Measurements from ENCODE around the gene PNPLA3.

- no peak for TF ChIP-seq CTCF (IDR thresholded peaks at IDR 0.05)
- no peak for TF ChIP-seq POLR2A (IDR thresholded peaks at IDR 0.05)
Measured at GRCh38 chr22:43901976-43902643, 21.5 kb upstream of the PNPLA3 start.

Data from uterus (tissue), 2 donors.